IMR-90 (cell line): ENCODE results near the gene C1orf141. TPM values are rescaled to one million over a fixed set of nuclear protein-coding genes. Genes with fewer than 3 reads are reported as not detected.
A peak's percentile ranks its signal among the peaks of the same experiment; 100 is the strongest.

ENCODE experiments used
- ATAC-seq: fragments of 200-7000 bp; cut with Tn5 transposase; 2 replicates; pipeline ENCODE4 v1.9.1; 2020; ENCODE audit warnings: low read depth, mild to moderate bottlenecking, moderate library complexity
- BruUV-seq: library from RNA; stranded (reverse); fragments of 400-500 nt; replicated peaks from 2 replicates; lab custom pipeline; 2021; lab: Mats Ljungman, UMichigan
- CTCF ChIA-PET: fragments of 300-600 bp; formaldehyde crosslinking; extraction: SDS; loops from one replicate; lab custom pipeline; 2021; ENCODE audit warnings: antibody characterized with exemption; lab: Yijun Ruan, JAX
- POLR2A ChIA-PET: fragments of 300-600 bp; sonication (Branson Sonifier 250); formaldehyde crosslinking; loops from one replicate; lab custom pipeline; 2022; ENCODE audit warnings: antibody characterized with exemption; ENCODE audit not compliant: unreplicated experiment; lab: Charles Lee
- DNase-seq: peaks from one replicate; pipeline ENCODE4 v3.0.0; 2013
- H2AFZ ChIP-seq: replicated peaks from 2 replicates; pipeline ENCODE3; 2013; ENCODE audit warnings: low read length, mild to moderate bottlenecking; ENCODE audit not compliant: poor library complexity
- H2AK5ac ChIP-seq: 2 replicates; pipeline ENCODE4 v1.6.1; 2013; ENCODE audit warnings: low read depth, low read length, inconsistent platforms
- H2AK9ac ChIP-seq: replicated peaks from 2 replicates; pipeline ENCODE3; 2013; ENCODE audit warnings: mild to moderate bottlenecking, low read depth, low read length, moderate library complexity; ENCODE audit not compliant: poor library complexity
- H2BK120ac ChIP-seq: 2 replicates; pipeline ENCODE4 v1.6.1; 2013; ENCODE audit warnings: low read depth, low read length, inconsistent platforms
- H2BK15ac ChIP-seq: 3 replicates; pipeline ENCODE4 v1.6.1; 2013; ENCODE audit warnings: low read depth, low read length, inconsistent platforms
- H2BK20ac ChIP-seq: 2 replicates; pipeline ENCODE4 v1.6.1; 2013; ENCODE audit warnings: low read depth, mild to moderate bottlenecking, inconsistent platforms, low read length, moderate library complexity
- H2BK5ac ChIP-seq: 2 replicates; pipeline ENCODE4 v1.6.1; 2013; ENCODE audit warnings: mild to moderate bottlenecking, low read depth, low read length, inconsistent platforms; ENCODE audit not compliant: poor library complexity, severe bottlenecking
- H3K14ac ChIP-seq: replicated peaks from 2 replicates; pipeline ENCODE4 v1.6.1; 2013; ENCODE audit warnings: low read depth, low read length, inconsistent platforms
- H3K18ac ChIP-seq: 2 replicates; pipeline ENCODE4 v1.6.1; 2013; ENCODE audit warnings: low read depth, low read length, control low read depth
- H3K23ac ChIP-seq: 2 replicates; pipeline ENCODE4 v1.6.1; 2013; ENCODE audit warnings: low read depth, low read length, inconsistent platforms
- H3K27ac ChIP-seq: 2 replicates; pipeline ENCODE4 v1.5.1; 2013; ENCODE audit warnings: mild to moderate bottlenecking, control low read depth, low read length; ENCODE audit not compliant: insufficient read depth
- H3K27me3 ChIP-seq: 2 replicates; pipeline ENCODE4 v1.6.1; 2013; ENCODE audit warnings: low read length; ENCODE audit not compliant: control insufficient read depth, insufficient read depth
- H3K36me3 ChIP-seq: 2 replicates; pipeline ENCODE4 v1.6.1; 2013; ENCODE audit warnings: low read length, mixed read lengths; ENCODE audit not compliant: control insufficient read depth, insufficient read depth
- H3K4ac ChIP-seq: 2 replicates; pipeline ENCODE4 v1.6.1; 2013; ENCODE audit warnings: low read depth, low read length, inconsistent platforms
- H3K4me1 ChIP-seq: 2 replicates; pipeline ENCODE4 v1.6.1; 2013; ENCODE audit warnings: low read length, mixed read lengths; ENCODE audit not compliant: control insufficient read depth, insufficient read depth
- H3K4me2 ChIP-seq: 2 replicates; pipeline ENCODE4 v1.6.1; 2013; ENCODE audit warnings: low read depth, mild to moderate bottlenecking, control low read depth, low read length, moderate library complexity
- H3K4me3 ChIP-seq: 2 replicates; pipeline ENCODE4 v1.5.1; 2013; ENCODE audit warnings: low read depth, mild to moderate bottlenecking, control low read depth, low read length, moderate library complexity; ENCODE audit not compliant: insufficient read depth
- H3K56ac ChIP-seq: 2 replicates; pipeline ENCODE4 v1.6.1; 2013; ENCODE audit warnings: low read length, inconsistent platforms; ENCODE audit not compliant: insufficient read depth; ENCODE audit errors: extremely low read depth
- H3K79me1 ChIP-seq, 2 experiments: 2 replicates each; pipeline ENCODE4 v1.6.1; 2013; ENCODE audit warnings: low read length in 2 of 2, inconsistent platforms in 1 of 2, low read depth in 1 of 2
- H3K9ac ChIP-seq: 2 replicates; pipeline ENCODE4 v1.6.1; 2013; ENCODE audit warnings: low read depth, low read length, control low read depth
- H3K9me1 ChIP-seq: 2 replicates; pipeline ENCODE4 v1.6.1; 2013; ENCODE audit warnings: low read length, inconsistent platforms; ENCODE audit not compliant: insufficient read depth
- H3K9me3 ChIP-seq: 2 replicates; pipeline ENCODE4 v1.6.1; 2013; ENCODE audit warnings: low read length; ENCODE audit not compliant: control insufficient read depth, insufficient read depth
- H4K20me1 ChIP-seq: 2 replicates; pipeline ENCODE4 v1.6.1; 2013; ENCODE audit warnings: low read length, inconsistent platforms; ENCODE audit not compliant: insufficient read depth
- H4K5ac ChIP-seq: 2 replicates; pipeline ENCODE4 v1.6.1; 2013; ENCODE audit warnings: mild to moderate bottlenecking, low read depth, low read length, control low read depth
- H4K8ac ChIP-seq, 2 experiments: 2 replicates each; pipeline ENCODE4 v1.6.1; 2013; ENCODE audit warnings: low read depth in 2 of 2, low read length in 2 of 2, control low read depth in 1 of 2, inconsistent platforms in 1 of 2
- H4K91ac ChIP-seq: 2 replicates; pipeline ENCODE4 v1.6.1; 2013; ENCODE audit warnings: low read depth, low read length, inconsistent platforms; ENCODE audit not compliant: insufficient read depth
- BHLHE40 ChIP-seq: fragments of 150-350 bp; IDR thresholded peaks from 2 replicates; pipeline ENCODE4 v1.6.1; 2016; ENCODE audit warnings: mild to moderate bottlenecking, low read depth, low read length
- CEBPB ChIP-seq: IDR thresholded peaks from 2 replicates; pipeline ENCODE4 v1.6.1; 2012; ENCODE audit warnings: low read depth, low read length, improper control_type of control experiment
- CTCF ChIP-seq: conservative IDR thresholded peaks from 2 replicates; pipeline ENCODE4 v1.5.1; 2012; ENCODE audit warnings: mild to moderate bottlenecking, low read depth, low read length, improper control_type of control experiment
- ELK1 ChIP-seq: fragments of 150-350 bp; IDR thresholded peaks from 2 replicates; pipeline ENCODE4 v1.6.1; 2016; ENCODE audit warnings: low read depth, mild to moderate bottlenecking, low read length, moderate library complexity, borderline replicate concordance
- FOS ChIP-seq: fragments of 150-350 bp; IDR thresholded peaks from 2 replicates; pipeline ENCODE4 v1.6.1; 2016; ENCODE audit warnings: low read depth, low read length
- MAFK ChIP-seq: IDR thresholded peaks from 2 replicates; pipeline ENCODE4 v1.6.1; 2012; ENCODE audit warnings: low read depth, low read length, improper control_type of control experiment
- MAZ ChIP-seq: IDR thresholded peaks from 2 replicates; pipeline ENCODE4 v1.6.1; 2012; ENCODE audit warnings: low read depth, mild to moderate bottlenecking, low read length, improper control_type of control experiment, moderate library complexity, borderline replicate concordance
- MXI1 ChIP-seq: IDR thresholded peaks from 2 replicates; pipeline ENCODE4 v1.6.1; 2012; ENCODE audit warnings: low read depth, mild to moderate bottlenecking, low read length, moderate library complexity, borderline replicate concordance
- NFE2L2 ChIP-seq: fragments of 150-350 bp; IDR thresholded peaks from 2 replicates; pipeline ENCODE4 v1.6.1; 2016; ENCODE audit warnings: low read depth, mild to moderate bottlenecking, low read length
- POLR2A ChIP-seq: IDR thresholded peaks from 2 replicates; pipeline ENCODE4 v1.6.1; 2012; ENCODE audit warnings: mild to moderate bottlenecking, low read depth, low read length
- RCOR1 ChIP-seq: IDR thresholded peaks from 2 replicates; pipeline ENCODE4 v1.6.1; 2012; ENCODE audit warnings: mild to moderate bottlenecking, low read length, improper control_type of control experiment; ENCODE audit not compliant: insufficient replicate concordance
- RFX5 ChIP-seq: IDR thresholded peaks from 2 replicates; pipeline ENCODE4 v1.8.0; 2012; ENCODE audit warnings: low read depth, mild to moderate bottlenecking, low read length, moderate library complexity
- SMC3 ChIP-seq: fragments of 150-350 bp; IDR thresholded peaks from 2 replicates; pipeline ENCODE4 v1.6.1; 2016; ENCODE audit warnings: low read depth, mild to moderate bottlenecking, antibody characterized with exemption, low read length, moderate library complexity
- USF2 ChIP-seq: fragments of 150-350 bp; IDR thresholded peaks from 2 replicates; pipeline ENCODE4 v1.6.1; 2017; ENCODE audit warnings: mild to moderate bottlenecking, antibody characterized with exemption, low read length, low read depth
- WGBS, 2 experiments: methylation state at CpG; one replicate each; pipeline versions ENCODE4 v1.1.5 to v1.1.7; 2013; ENCODE audit warnings: missing lambda C conversion rate in 2 of 2; ENCODE audit not compliant: insufficient read length in 1 of 2; ENCODE audit errors: extremely low coverage in 2 of 2; 5-methylcytosine and 5-hydroxymethylcytosine counted together
- dilution Hi-C: fragments of 300-500 bp; cut with HindIII; formaldehyde crosslinking; loops from one replicate; pipeline ENCODE4 v1.14.3; 2018; ENCODE audit warnings: low sequenced_read_pairs; ENCODE audit not compliant: unreplicated experiment
- in situ Hi-C: fragments of 300-500 bp; cut with MboI; formaldehyde crosslinking; loops from 3 replicates; pipeline ENCODE4 v1.14.3; 2019; ENCODE audit warnings: low sequenced_read_pairs, inconsistent platforms, mixed read lengths
- intact Hi-C: fragments of 100-400 bp; cut with micrococcal nuclease; formaldehyde crosslinking; loops from 2 replicates; pipeline ENCODE4 v1.10.0; 2022
- polyA plus RNA-seq, 3 experiments: library from polyadenylated mRNA; depleted of rRNA; stranded (reverse); fragments of >200 nt; gene quantifications; 2 replicates each; pipeline ENCODE4 v1.2.3, GENCODE V29; 2012; ENCODE audit warnings: low replicate concordance in 1 of 3
- total RNA-seq: library from RNA; depleted of rRNA; stranded (reverse); fragments of >200 nt; gene quantifications from 2 replicates; pipeline ENCODE4 v1.2.3, GENCODE V29; 2012

The C1orf141 gene
- total and polyA plus RNA-seq, 2 of the 4 experiments (the other 2 are of a cell fraction), result not detected

- intact Hi-C loops, result no loop called here
- H4K8ac ChIP-seq, result peak overlapping the region; percentile 35 to 80
- ChIA-PET POLR2A (no interaction called here), CTCF (no interaction called here)
- peak overlapping the region; percentile 96 for H2BK120ac ChIP-seq
- H3K27ac ChIP-seq, result peak overlapping the region; percentile 71
- dilution Hi-C loops, result no loop called here
- no peaks in the 10 kb centered on the region for H4K20me1 ChIP-seq
- no peak overlapping the region for H2AK9ac ChIP-seq
- DNase-seq (peak; percentile 16), ATAC-seq (no peak; the same call in 1 of the 2 replicates)
- peaks cover 12% of the 10 kb centered on the region for H3K9me1 ChIP-seq
- 0 out of 2 replicates have a peak overlapping the region, but pooled peaks have one; percentile 28 for H3K9ac ChIP-seq
- peak overlapping the region; percentile 88 for H3K23ac ChIP-seq
- in situ Hi-C loops, result no loop called here
- H2BK15ac ChIP-seq, result peak overlapping the region; percentile 91
- H3K4me2 ChIP-seq, result peak overlapping the region; percentile 23; the same call in 1 of the 2 replicates
- no peaks in the 10 kb centered on the region for H3K36me3 ChIP-seq
- H3K18ac ChIP-seq, result peak overlapping the region; percentile 78
- no peaks in the 10 kb centered on the region for H3K9me3 ChIP-seq
- H3K14ac ChIP-seq, result peak overlapping the region; percentile 90
- H3K79me1 ChIP-seq, result peaks cover 0 to 14% of the 10 kb centered on the region in 2 experiments; a peak in 2 of 4 replicates
- peak overlapping the region; percentile 81 for H4K5ac ChIP-seq
- H2BK20ac ChIP-seq, result peak overlapping the region; percentile 97
- no peak overlapping the region for H3K4me3 ChIP-seq
- H2AK5ac ChIP-seq, result peak overlapping the region; percentile 91
- peak overlapping the region; percentile 89 for H2BK5ac ChIP-seq
- BruUV-seq, result no TSS peak
- H3K4ac ChIP-seq, result peak overlapping the region; percentile 93
- H4K91ac ChIP-seq, result peak overlapping the region; percentile 89
- H3K56ac ChIP-seq, result peak overlapping the region; percentile 19
- H2AFZ ChIP-seq, result peak overlapping the region; percentile 58
- H3K4me1 ChIP-seq, result peaks cover 23% of the 10 kb centered on the region
- 80% methylated on average over 1 of the region's 1 CpG; no CpG with 5 or more reads in 1 of the 2 experiments for WGBS, 2 experiments
- no peak for TF ChIP-seq MAZ
- no peak for TF ChIP-seq CTCF
- no peak for TF ChIP-seq POLR2A
- no peak for TF ChIP-seq ELK1
- TF ChIP-seq RFX5, result no peak
- no peak for TF ChIP-seq FOS
- TF ChIP-seq CEBPB, result no peak
- TF ChIP-seq BHLHE40, result no peak
- TF ChIP-seq MXI1, result no peak
- no peak for TF ChIP-seq NFE2L2
- no peak for TF ChIP-seq RCOR1
- no peak for TF ChIP-seq SMC3
- TF ChIP-seq USF2, result no peak
- no peak for TF ChIP-seq MAFK
- no peaks in the 10 kb centered on the region for H3K27me3 ChIP-seq
Measured at GRCh38 chr1:67059346-67059745, 75.4 kb downstream of the C1orf141 start.
